NT2/D1 (cell line): Measurements from ENCODE around the gene ATM.

Experiments used
- YY1 ChIP-seq: IDR thresholded peaks from 2 replicates; pipeline ENCODE4 v1.6.1; 2011; ENCODE audit not compliant: insufficient read length, insufficient read depth
- ZNF274 ChIP-seq: IDR thresholded peaks from 2 replicates; pipeline ENCODE4 v1.6.1; 2011; ENCODE audit warnings: mild to moderate bottlenecking, low read depth, low read length

- TF ChIP-seq ZNF274 (no peak), YY1 (no peak)
These were observed 2.0 kb upstream of the ATM start for GRCh38 chr11:108220721-108221336.
